H9 (cell line): Measurements from ENCODE around the gene DDOST. TPM values are rescaled to one million over a fixed set of nuclear protein-coding genes. Genes with fewer than 3 reads are reported as not detected.
"Not testable (repeated sequence)": the region's sequence is repeated elsewhere in the genome, so short reads cannot be mapped to it uniquely, and the experiment has no call there.

ENCODE experiments used
- DNase-seq: peaks from one replicate; pipeline ENCODE4 v3.0.0-alpha.2; 2017
- H2AFZ ChIP-seq: one replicate; pipeline ENCODE4 v1.6.1; 2013; ENCODE audit warnings: mild to moderate bottlenecking, low read length, control low read depth, moderate library complexity
- H2AK5ac ChIP-seq: 2 replicates; pipeline ENCODE4 v1.6.1; 2013; ENCODE audit warnings: low read length, control low read depth, mixed read lengths; ENCODE audit not compliant: insufficient read length
- H2BK120ac ChIP-seq: one replicate; pipeline ENCODE4 v1.6.1; 2013; ENCODE audit warnings: low read depth, mild to moderate bottlenecking, low read length, control low read depth, inconsistent platforms; ENCODE audit not compliant: poor library complexity, severe bottlenecking
- H2BK12ac ChIP-seq: 2 replicates; pipeline ENCODE4 v1.6.1; 2013; ENCODE audit warnings: low read length, control low read depth, mixed read lengths, low read depth; ENCODE audit not compliant: insufficient read length
- H2BK15ac ChIP-seq: 2 replicates; pipeline ENCODE4 v1.6.1; 2013; ENCODE audit warnings: low read depth, low read length, control low read depth
- H2BK20ac ChIP-seq: one replicate; pipeline ENCODE4 v1.6.1; 2013; ENCODE audit warnings: low read depth, mild to moderate bottlenecking, low read length, control low read depth, inconsistent platforms; ENCODE audit not compliant: poor library complexity, severe bottlenecking
- H2BK5ac ChIP-seq: 2 replicates; pipeline ENCODE4 v1.6.1; 2013; ENCODE audit warnings: low read length, control low read depth, mixed read lengths; ENCODE audit not compliant: insufficient read length
- H3K14ac ChIP-seq: 2 replicates; pipeline ENCODE4 v1.6.1; 2013; ENCODE audit warnings: low read length, control low read depth; ENCODE audit not compliant: insufficient read depth
- H3K18ac ChIP-seq: 2 replicates; pipeline ENCODE4 v1.6.1; 2013; ENCODE audit warnings: low read depth, mild to moderate bottlenecking, mixed read lengths, low read length, control low read depth; ENCODE audit not compliant: insufficient read length
- H3K23ac ChIP-seq: 2 replicates; pipeline ENCODE4 v1.6.1; 2013; ENCODE audit warnings: low read length, control low read depth, mixed read lengths, low read depth; ENCODE audit not compliant: insufficient read length
- H3K23me2 ChIP-seq: 2 replicates; pipeline ENCODE4 v1.6.1; 2013; ENCODE audit warnings: low read depth, mild to moderate bottlenecking, mixed read lengths, low read length, control low read depth; ENCODE audit not compliant: insufficient read length, poor library complexity, severe bottlenecking
- H3K27ac ChIP-seq: 2 replicates; pipeline ENCODE4 v1.5.1; 2013; ENCODE audit warnings: low read length, control low read depth, mixed read lengths, low read depth; ENCODE audit not compliant: insufficient read length
- H3K27me3 ChIP-seq: 2 replicates; pipeline ENCODE4 v1.6.1; 2013; ENCODE audit warnings: low read length, control low read depth, inconsistent platforms; ENCODE audit not compliant: insufficient read depth
- H3K4ac ChIP-seq: 2 replicates; pipeline ENCODE4 v1.6.1; 2013; ENCODE audit warnings: low read depth, mild to moderate bottlenecking, control low read depth, inconsistent platforms, low read length, moderate library complexity
- H3K4me1 ChIP-seq: 2 replicates; pipeline ENCODE4 v1.6.1; 2013; ENCODE audit warnings: low read length, control low read depth, inconsistent platforms; ENCODE audit not compliant: insufficient read depth
- H3K4me2 ChIP-seq: 2 replicates; pipeline ENCODE4 v1.6.1; 2013; ENCODE audit warnings: low read length, control low read depth, mixed read lengths; ENCODE audit not compliant: insufficient read length, insufficient read depth
- H3K56ac ChIP-seq: 2 replicates; pipeline ENCODE4 v1.6.1; 2013; ENCODE audit warnings: low read depth, mild to moderate bottlenecking, mixed read lengths, low read length, control low read depth; ENCODE audit not compliant: insufficient read length
- H3K79me1 ChIP-seq: 2 replicates; pipeline ENCODE4 v1.6.1; 2013; ENCODE audit warnings: low read depth, mild to moderate bottlenecking, moderate library complexity, low read length, control low read depth, inconsistent platforms; ENCODE audit not compliant: insufficient read depth, poor library complexity, severe bottlenecking
- H3K79me2 ChIP-seq: 2 replicates; pipeline ENCODE4 v1.6.1; 2013; ENCODE audit warnings: low read length, control low read depth, inconsistent platforms; ENCODE audit not compliant: insufficient read depth
- H3K9ac ChIP-seq: 2 replicates; pipeline ENCODE4 v1.6.1; 2013; ENCODE audit warnings: low read length, control low read depth, mixed read lengths; ENCODE audit not compliant: insufficient read length; ENCODE audit errors: extremely low read depth
- H3K9me3 ChIP-seq: one replicate; pipeline ENCODE4 v1.6.1; 2013; ENCODE audit warnings: low read depth, low read length, inconsistent platforms; ENCODE audit not compliant: control insufficient read depth
- H3T11ph ChIP-seq: one replicate; pipeline ENCODE4 v1.6.1; 2013; ENCODE audit warnings: mild to moderate bottlenecking, low read length, control low read depth, inconsistent platforms
- H4K20me1 ChIP-seq: one replicate; pipeline ENCODE4 v1.6.1; 2013; ENCODE audit not compliant: control insufficient read depth, insufficient read length, insufficient read depth
- H4K5ac ChIP-seq: 2 replicates; pipeline ENCODE4 v1.6.1; 2013; ENCODE audit warnings: low read depth, mild to moderate bottlenecking, mixed read lengths, low read length, control low read depth; ENCODE audit not compliant: insufficient read length
- H4K8ac ChIP-seq: replicated peaks from 2 replicates; pipeline ENCODE4 v1.6.1; 2013; ENCODE audit warnings: low read length, control low read depth, mixed read lengths, low read depth; ENCODE audit not compliant: insufficient read length
- H4K91ac ChIP-seq: 2 replicates; pipeline ENCODE4 v1.6.1; 2013; ENCODE audit warnings: low read depth, mild to moderate bottlenecking, moderate library complexity, mixed read lengths, low read length, control low read depth; ENCODE audit not compliant: insufficient read length
- H3K27ac Mint-ChIP-seq, 3 experiments: 2 replicates in 2 of 3; 3 replicates in 1 of 3; pipeline ENCODE4 v1.8.0; 2020 to 2021; ENCODE audit warnings: mixed read lengths in 3 of 3, mild to moderate bottlenecking in 1 of 3, moderate library complexity in 1 of 3
- H3K27me3 Mint-ChIP-seq: 2 replicates; pipeline ENCODE4 v1.8.0; 2021; ENCODE audit warnings: low read depth, mild to moderate bottlenecking, moderate library complexity, mixed read lengths
- H3K36me3 Mint-ChIP-seq, 3 experiments: 2 replicates in 2 of 3; 3 replicates in 1 of 3; pipeline ENCODE4 v1.8.0; 2020 to 2021; ENCODE audit warnings: low read depth in 3 of 3, mixed read lengths in 3 of 3; ENCODE audit not compliant: insufficient read depth in 1 of 3
- H3K4me1 Mint-ChIP-seq, 2 experiments: 2 replicates each; pipeline ENCODE4 v1.8.0; 2020; ENCODE audit warnings: mixed read lengths in 2 of 2
- H3K4me3 Mint-ChIP-seq, 2 experiments: 2 replicates in 1 of 2; 3 replicates in 1 of 2; pipeline ENCODE4 v1.8.0; 2020 to 2021; ENCODE audit warnings: mild to moderate bottlenecking in 2 of 2, mixed read lengths in 2 of 2, moderate library complexity in 1 of 2
- H3K9me3 Mint-ChIP-seq, 2 experiments: 2 replicates in 1 of 2; 3 replicates in 1 of 2; pipeline ENCODE4 v1.8.0; 2020; ENCODE audit warnings: mild to moderate bottlenecking in 2 of 2, mixed read lengths in 2 of 2, moderate library complexity in 1 of 2
- WGBS: extraction: QIAGEN DNeasy Blood & Tissue Kit; methylation state at CpG from one replicate; pipeline ENCODE4 v1.1.7; 2013; ENCODE audit warnings: missing lambda C conversion rate, low lambda C conversion rate, mixed read lengths; ENCODE audit not compliant: insufficient read length; ENCODE audit errors: extremely low coverage; 5-methylcytosine and 5-hydroxymethylcytosine counted together
- total RNA-seq: library from RNA; stranded (reverse); gene quantifications from 2 replicates; pipeline ENCODE4 v1.2.1, GENCODE V29; 2021
- TF ChIP-seq, protein P1 (sequence below): fragments of 200-600 bp; sonication (generic); conservative IDR thresholded peaks from 3 replicates; pipeline ENCODE4 v1.8.0; 2021; ENCODE audit warnings: antibody characterized with exemption, mild to moderate bottlenecking

DDOST gene
- total RNA-seq, 1 experiment from 2014 or later: 255 TPM

DNA sequence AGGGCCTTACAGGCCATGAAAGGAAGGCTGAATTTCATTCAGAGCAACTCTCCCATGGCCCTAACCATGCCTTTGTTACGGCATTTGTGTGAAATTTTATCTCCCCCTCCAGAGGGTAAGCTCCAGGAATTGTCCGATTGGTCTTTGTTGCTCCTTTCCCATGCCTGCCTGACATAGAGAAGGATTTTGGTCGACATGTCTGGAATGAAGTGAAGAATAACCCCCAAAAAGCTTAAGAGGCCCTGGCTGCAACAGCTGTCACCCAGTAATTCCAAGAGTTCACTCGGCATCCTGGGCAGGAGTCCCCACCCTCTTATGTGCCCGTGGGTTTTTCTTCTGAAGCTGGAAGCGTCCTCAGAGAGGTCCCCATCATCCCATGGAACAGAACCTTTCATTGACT lies 51.6 kb downstream of the DDOST start:
- no peak overlapping the region for H2BK120ac ChIP-seq
- Mint-ChIP-seq H3K4me1 (peaks cover 25 to 31% of the 10 kb centered on the region in 2 experiments), H3K36me3 (no peaks in the 10 kb centered on the region), H3K27me3 (peaks cover 2% of the 10 kb centered on the region), H3K9me3 (no peaks in the 10 kb centered on the region), H3K4me3 (no peak overlapping the region), H3K27ac (peak overlapping the region in 2 of 3 experiments; percentile 24 to 30; a peak in 1 of 7 replicates)
- no peaks in the 10 kb centered on the region for H3K27me3 ChIP-seq
- TF ChIP-seq, protein P1, sequence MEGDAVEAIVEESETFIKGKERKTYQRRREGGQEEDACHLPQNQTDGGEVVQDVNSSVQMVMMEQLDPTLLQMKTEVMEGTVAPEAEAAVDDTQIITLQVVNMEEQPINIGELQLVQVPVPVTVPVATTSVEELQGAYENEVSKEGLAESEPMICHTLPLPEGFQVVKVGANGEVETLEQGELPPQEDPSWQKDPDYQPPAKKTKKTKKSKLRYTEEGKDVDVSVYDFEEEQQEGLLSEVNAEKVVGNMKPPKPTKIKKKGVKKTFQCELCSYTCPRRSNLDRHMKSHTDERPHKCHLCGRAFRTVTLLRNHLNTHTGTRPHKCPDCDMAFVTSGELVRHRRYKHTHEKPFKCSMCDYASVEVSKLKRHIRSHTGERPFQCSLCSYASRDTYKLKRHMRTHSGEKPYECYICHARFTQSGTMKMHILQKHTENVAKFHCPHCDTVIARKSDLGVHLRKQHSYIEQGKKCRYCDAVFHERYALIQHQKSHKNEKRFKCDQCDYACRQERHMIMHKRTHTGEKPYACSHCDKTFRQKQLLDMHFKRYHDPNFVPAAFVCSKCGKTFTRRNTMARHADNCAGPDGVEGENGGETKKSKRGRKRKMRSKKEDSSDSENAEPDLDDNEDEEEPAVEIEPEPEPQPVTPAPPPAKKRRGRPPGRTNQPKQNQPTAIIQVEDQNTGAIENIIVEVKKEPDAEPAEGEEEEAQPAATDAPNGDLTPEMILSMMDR: no peak
- H3K27ac ChIP-seq: no peak overlapping the region
- DNase-seq: no peak
- H3K4me1 ChIP-seq: peaks cover 5% of the 10 kb centered on the region; the same call in 1 of the 2 replicates
- no peak overlapping the region for H3K4ac ChIP-seq
- H2BK12ac ChIP-seq: no peak overlapping the region
- no peaks in the 10 kb centered on the region for H3K23me2 ChIP-seq
- H3K9ac ChIP-seq: no peak overlapping the region
- H3K56ac ChIP-seq: no peak overlapping the region
- H2AK5ac ChIP-seq: no peak overlapping the region
- H4K8ac ChIP-seq: no peak overlapping the region
- H3K4me2 ChIP-seq: no peak overlapping the region
- H3K79me1 ChIP-seq: no peaks in the 10 kb centered on the region
- H3K79me2 ChIP-seq: no peaks in the 10 kb centered on the region
- no peak overlapping the region for H2BK5ac ChIP-seq
- H4K5ac ChIP-seq: no peak overlapping the region
- no CpG with 5 or more reads among the region's 6 CpGs for WGBS
- H2BK20ac ChIP-seq: no peak overlapping the region
- no peak overlapping the region for H3K23ac ChIP-seq
- H3K9me3 ChIP-seq: no peaks in the 10 kb centered on the region
- no peak overlapping the region for H3K18ac ChIP-seq
- H2AFZ ChIP-seq: no peak overlapping the region
- no peak overlapping the region for H2BK15ac ChIP-seq
- no peak overlapping the region for H3T11ph ChIP-seq
- no peak overlapping the region for H4K91ac ChIP-seq
- no peaks in the 10 kb centered on the region for H4K20me1 ChIP-seq
- no peak overlapping the region for H3K14ac ChIP-seq

DNA sequence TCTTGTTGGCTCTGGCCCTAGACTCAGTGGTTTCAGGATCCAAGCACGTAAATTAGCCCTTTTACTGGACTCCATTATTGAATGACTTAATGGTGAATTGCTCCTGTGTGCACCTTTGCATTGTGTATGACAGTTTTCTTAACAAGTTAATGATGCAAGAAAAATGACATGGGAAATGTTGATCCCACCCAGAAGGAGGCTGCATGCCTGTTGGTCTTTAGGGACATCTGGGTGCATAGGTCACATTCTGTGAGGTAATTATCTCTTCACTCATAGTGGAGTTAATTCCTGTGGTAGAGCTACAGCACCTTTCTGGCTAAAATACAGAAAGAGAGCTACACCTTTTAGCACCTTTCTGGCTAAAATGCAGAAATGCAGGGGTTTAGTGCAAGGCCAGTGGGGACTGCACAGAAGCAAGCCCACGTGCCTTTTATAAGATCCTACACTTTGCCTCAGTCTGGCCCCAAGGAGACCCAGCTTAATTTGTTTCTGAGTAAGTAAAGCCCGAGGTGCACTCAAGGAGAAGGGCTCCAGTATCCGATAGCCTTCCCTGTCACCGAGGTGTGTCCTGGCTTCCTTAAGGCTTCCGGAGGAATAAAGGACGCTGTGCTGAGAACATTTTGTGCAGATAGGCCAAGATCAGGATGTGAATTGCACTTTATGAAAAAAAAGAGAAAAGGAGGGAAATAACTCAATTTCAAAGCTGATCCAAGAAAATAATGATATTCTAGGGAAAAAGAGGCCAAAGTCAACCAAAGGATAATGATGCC lies 54.2 kb downstream of the DDOST start:
- not testable (repeated sequence) for H3T11ph ChIP-seq, H2AFZ ChIP-seq, H4K5ac ChIP-seq, H2BK12ac ChIP-seq, H3K4me1 ChIP-seq, H2AK5ac ChIP-seq, H3K9me3 ChIP-seq, H3K4me2 ChIP-seq, H4K91ac ChIP-seq, H2BK15ac ChIP-seq, DNase-seq, H3K9me3 Mint-ChIP-seq, H3K14ac ChIP-seq, H3K23me2 ChIP-seq, H3K79me1 ChIP-seq, H3K27ac Mint-ChIP-seq, H3K9ac ChIP-seq, H3K4ac ChIP-seq, H3K4me3 Mint-ChIP-seq, H3K27me3 ChIP-seq, H2BK120ac ChIP-seq, H3K79me2 ChIP-seq, H3K23ac ChIP-seq, H3K18ac ChIP-seq, H3K27me3 Mint-ChIP-seq, H3K27ac ChIP-seq, H2BK5ac ChIP-seq, H3K56ac ChIP-seq, H4K8ac ChIP-seq, H2BK20ac ChIP-seq, H3K36me3 Mint-ChIP-seq, H4K20me1 ChIP-seq
- WGBS: no CpG with 5 or more reads among the region's 7 CpGs
- H3K4me1 Mint-ChIP-seq: peaks cover 10 to 12% of the 10 kb centered on the region in 2 experiments
